ENCODE measurements around the gene FCER1G.
"Not testable (repeated sequence)": the region's sequence is repeated elsewhere in the genome, so short reads cannot be mapped to it uniquely, and the experiment has no call there.

- TF ChIP-seq, protein P1, sequence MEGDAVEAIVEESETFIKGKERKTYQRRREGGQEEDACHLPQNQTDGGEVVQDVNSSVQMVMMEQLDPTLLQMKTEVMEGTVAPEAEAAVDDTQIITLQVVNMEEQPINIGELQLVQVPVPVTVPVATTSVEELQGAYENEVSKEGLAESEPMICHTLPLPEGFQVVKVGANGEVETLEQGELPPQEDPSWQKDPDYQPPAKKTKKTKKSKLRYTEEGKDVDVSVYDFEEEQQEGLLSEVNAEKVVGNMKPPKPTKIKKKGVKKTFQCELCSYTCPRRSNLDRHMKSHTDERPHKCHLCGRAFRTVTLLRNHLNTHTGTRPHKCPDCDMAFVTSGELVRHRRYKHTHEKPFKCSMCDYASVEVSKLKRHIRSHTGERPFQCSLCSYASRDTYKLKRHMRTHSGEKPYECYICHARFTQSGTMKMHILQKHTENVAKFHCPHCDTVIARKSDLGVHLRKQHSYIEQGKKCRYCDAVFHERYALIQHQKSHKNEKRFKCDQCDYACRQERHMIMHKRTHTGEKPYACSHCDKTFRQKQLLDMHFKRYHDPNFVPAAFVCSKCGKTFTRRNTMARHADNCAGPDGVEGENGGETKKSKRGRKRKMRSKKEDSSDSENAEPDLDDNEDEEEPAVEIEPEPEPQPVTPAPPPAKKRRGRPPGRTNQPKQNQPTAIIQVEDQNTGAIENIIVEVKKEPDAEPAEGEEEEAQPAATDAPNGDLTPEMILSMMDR (IDR thresholded peaks at IDR 0.05; ENCODE audit: low read depth, low read length), result not testable (repeated sequence)
- TF ChIP-seq POLR2A (IDR thresholded peaks at IDR 0.05; ENCODE audit: extremely low read depth, insufficient read length); MYC (IDR thresholded peaks at IDR 0.05; ENCODE audit: low read depth, low read length): not testable (repeated sequence)
Observed at GRCh38 chr1:161250100-161250499, 35.0 kb downstream of the FCER1G start.
